Measurements from ENCODE around the gene C7.
"Not testable (repeated sequence)": the region's sequence is repeated elsewhere in the genome, so short reads cannot be mapped to it uniquely, and the experiment has no call there.

C7 gene

DNA sequence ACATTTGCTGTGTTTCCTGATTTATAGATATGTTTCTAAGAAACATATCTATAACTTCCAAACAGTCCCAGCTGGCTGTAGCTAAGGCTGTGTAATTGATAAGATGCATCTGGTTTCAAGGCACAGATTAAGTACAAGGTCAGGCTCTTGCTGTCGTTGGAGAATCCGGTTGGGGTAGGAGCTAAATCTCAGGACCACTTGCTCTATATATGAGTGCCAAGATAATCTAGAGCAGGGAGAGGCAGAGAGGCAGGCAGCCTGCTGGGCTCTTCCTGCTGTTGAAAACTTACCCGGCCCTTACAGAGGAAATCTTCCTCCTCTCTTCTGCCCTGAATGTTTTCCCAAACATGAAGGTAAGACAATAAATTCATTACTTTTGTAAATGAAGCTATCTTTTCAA is at the start of gene C7:
TSS of gene C7 (plus strand) at position 234 of the 400 bp plus-strand sequence. CDS start at position 348, 114 bp downstream.
- DNase-seq, result no peak

DNA sequence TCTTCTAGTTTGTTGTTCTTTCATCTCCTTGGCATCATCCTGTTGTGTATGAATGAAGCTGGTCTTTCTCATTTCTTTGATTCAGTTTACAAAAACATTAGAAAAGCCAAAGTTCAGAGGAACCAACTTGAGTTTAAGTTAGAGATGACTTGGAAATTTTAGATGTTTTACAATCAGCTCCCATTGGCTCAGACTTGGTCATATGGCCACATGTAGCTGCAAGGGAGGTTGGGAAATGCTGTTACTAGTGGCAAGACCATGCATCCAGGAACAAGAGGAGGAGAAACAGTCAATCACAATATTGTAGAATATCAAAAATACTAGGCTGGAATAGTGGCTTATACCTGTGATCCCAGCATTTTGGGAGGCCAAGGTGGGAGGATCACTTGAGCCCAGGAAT is 48.6 kb upstream of the C7 start:
- no peak for DNase-seq

DNA sequence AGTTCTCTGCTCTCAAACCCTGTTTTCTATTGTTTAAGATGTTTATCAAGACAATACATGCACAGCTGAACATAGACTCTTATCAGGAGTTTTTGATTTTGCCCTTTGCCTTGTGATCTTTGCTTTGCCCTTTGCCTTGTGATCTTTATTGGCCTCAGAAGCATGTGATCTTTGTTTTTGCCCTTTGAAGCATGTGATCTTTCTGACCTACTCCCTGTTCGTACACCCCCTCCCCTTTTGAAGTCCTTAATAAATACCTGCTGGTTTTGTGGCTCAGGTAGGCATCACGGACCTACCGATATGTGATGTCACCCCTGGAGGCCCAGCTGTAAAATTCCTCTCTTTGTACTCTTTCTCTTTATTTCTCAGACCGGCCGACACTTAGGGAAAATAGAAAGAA is 44.3 kb upstream of the C7 start:
- not testable (repeated sequence) for DNase-seq

DNA sequence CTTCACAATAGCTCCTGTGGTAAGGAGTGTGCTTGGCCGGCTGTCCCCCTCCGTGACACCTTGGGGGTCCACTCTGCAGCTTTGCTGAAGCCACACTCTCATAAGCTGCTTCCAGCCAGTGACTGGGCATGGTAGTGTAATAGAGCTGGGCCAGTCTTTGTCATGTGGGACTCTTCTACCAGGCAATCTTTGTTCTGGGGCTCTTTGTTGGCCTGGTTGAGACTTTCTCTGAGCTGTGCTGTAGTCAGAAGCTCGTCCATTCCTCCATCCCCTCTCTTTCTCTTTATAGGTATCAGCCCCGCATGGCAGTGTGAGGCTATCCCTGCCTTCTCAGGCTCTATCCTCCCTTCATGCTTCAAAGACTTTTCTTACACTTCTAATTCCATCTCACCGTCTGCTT is 42.5 kb upstream of the C7 start:
- no peak for DNase-seq

DNA sequence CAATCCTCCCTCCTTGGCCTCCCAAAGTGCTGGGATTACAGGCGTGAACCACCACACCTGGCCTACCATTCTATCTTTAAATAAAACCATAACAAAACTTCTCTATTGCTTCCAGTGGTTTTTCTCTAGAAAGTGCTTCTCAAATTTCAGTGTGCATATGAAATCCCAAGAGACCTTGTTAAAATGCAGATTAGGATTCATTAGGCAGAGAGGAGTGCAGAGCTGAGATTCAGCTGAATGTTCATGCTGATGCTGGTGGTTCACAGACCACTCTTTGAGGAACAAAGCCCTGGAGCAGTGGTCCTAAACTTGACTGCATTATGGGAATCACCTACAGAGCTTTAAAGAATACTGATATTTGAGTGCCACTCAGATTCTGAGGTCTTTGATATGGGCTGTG is 39.9 kb upstream of the C7 start:
- DNase-seq, result no peak

DNA sequence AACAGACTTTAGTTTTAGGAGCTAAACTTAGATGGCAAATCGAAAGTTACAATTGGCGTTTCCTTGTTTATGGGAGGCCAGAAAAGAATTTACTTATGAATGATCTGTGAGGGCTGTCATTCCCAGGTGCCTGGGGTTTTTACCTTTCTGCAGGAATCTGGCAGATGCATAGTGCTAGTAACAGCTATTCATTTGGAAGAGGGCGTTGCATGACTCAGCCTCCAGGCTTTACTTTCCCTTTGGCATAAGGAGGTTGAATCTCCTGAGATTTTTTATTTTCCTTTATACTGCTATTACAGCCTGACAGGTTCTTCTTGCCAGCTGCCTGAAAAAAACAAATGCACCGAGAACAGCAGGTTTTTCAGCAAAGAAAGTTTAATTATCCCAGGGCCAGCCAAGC is 38.1 kb upstream of the C7 start:
- DNase-seq, result no peak

DNA sequence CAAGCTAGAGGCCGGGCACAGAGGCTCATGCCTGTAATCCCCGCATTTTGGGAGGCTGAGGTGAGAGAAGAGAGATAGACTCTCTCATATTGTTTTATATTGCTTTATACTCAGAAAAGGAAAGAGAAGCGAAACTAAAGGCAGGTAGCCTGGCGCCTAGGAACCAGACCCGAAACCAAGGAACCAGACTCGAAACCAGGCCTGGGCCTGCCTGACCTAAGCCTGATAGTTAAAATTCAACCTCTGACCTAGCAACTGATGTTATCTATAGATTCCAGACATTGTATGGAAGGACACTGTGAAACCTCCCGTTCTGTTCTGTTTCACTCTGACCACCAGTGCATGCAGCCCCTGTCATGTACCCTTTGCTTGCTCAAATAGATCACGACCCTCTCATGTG is 37.0 kb upstream of the C7 start:
- not testable (repeated sequence) for DNase-seq

DNA sequence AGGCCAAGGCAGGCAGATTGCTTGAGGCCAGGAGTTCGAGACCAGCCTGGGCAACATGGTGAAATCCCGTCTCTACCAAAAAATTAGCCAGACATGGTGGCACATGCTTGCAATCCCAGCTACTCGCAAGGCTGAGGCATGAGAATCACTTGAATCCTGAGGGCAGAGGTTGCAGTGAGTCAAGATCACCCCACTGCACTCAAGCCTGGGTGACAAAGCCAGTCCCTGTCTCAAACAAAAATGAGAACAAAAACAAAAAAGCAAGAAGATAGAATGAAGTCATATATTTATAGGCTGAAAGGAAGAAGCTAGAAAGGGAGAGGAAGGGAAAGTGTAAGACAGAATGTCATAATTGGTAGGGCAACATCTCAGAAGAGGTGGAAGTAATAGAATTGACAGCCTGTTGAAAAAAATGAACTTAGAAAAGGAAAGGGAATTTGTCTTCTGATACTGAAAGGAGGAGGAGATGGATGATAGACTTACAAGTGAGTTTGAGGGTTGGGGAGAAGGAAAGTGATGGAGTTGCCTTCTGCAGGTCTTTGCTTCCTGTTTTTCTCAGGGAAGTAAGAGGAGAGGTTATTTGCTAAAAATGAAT is 35.9 kb upstream of the C7 start:
- no peak for DNase-seq

DNA sequence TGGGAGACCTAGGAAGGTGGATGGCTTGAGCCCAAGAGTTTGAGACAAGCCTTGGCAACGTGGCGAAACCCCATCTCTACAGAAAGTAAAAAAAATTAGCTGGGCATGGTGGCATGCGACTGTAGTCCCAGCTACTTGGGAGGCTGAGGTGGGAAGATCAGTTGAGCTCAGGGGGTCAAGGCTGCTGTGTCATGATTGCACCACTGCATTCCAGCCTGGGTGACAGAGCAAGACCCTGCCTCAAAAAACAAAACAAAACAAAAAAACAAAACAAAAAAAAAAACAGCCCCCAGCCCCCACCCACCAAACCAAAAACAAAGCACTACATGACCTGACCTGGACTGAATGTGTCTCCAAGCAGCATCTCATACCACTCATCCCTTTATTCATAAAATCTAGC is 33.3 kb upstream of the C7 start:
- DNase-seq, result no peak

DNA sequence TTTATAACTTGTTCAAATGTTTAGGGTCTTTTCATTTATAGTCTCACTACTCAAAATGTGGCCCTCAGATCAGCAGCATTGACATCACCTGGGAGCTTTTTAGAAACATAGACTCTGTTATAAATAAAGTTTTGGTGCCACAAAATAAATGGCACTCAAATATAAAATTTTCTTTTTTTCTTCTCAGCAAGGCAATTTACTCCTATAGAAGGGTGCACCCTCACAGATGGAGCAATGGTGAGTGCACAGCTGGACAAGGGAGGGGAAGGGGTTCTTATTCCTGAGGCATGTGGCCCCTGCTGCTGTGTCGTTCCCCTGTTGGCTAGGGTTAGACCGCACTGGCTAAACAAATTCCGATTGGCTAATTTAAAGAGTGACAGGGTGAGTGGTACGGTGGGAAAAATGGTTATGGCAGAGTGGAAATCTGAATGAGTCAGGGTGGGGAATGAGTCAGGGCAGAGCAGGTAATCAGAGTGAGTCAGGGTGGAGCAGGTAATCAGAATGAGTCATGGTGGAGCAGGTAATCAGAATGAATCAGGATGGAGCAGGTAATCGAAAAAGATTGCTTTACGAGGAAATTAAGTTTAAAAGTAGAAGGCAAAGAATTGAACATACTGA is 31.8 kb upstream of the C7 start:
- no peak for DNase-seq

DNA sequence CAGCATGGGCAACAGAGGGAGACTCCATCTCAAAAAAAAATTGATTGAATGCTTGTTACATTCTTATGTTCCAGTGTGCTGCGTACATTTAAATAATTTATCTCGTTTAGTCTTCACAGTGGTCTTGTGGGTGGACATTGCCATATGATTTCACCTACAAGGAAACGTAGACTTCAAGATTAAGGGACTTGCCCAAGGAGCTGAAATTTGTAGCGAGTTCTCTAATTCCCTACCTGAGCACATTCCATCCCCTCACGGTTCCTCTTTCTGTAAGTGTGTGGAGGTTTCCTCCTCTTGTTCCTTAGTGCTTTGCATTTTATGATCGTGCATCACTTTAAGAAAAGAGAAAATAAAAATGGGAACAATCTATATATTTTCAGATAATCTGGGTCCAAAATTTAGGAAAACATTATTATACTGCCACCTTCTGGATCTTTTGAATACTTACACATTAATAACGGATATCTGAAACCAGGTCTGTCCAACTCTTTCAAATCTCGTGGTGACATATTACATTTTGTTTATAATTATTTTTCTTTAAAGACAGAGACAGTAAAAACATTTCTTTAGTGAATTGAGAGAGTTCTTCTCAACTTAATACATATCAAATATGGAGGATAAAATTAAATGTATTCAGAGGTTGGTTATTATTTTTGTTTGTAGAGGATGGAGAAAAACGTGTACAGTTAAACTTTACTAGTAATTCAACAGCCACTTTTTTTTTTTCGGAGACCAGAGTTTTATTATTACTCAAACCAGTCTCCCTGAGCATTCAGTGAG is 29.9 kb upstream of the C7 start:
- DNase-seq, result no peak

DNA sequence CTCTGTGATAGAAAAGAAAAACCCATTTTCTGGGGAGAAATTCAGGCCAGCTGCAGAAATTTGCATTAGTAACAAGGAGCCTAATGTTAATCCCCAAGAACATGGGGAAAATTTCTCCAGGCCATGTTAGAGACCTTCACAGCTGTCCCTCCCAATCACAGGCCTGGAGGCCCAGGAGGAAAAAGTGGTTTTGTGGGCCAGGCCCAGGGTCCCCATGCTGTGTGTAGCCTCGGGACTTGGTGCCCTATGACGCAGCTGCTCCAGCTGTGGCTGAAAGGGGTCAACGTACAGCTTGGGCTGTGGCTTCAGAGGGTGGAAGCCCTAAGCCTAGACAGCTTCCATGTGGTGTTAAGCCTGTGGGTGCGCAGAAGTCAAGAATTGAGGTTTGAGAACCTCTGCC is 27.0 kb upstream of the C7 start:
- no peak for DNase-seq

DNA sequence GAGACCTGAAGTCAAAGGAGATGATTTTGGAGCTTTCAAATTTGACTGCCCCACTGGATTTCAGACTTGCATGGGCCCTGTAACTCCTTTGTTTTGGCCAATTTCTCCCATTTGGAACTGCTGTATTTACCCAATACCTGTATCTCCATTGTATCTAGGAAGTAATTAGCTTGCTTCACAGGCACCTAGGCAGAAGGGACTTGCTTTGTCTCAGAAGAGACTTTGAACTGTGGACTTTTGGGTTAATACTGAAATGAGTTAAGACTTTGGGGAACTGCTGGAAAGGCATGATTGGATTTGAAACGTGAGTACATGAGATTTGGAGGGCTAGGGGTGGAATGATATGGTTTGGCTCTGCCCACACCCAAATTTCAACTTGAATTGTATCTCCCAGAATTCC is 26.2 kb upstream of the C7 start:
- DNase-seq, result not testable (repeated sequence)

DNA sequence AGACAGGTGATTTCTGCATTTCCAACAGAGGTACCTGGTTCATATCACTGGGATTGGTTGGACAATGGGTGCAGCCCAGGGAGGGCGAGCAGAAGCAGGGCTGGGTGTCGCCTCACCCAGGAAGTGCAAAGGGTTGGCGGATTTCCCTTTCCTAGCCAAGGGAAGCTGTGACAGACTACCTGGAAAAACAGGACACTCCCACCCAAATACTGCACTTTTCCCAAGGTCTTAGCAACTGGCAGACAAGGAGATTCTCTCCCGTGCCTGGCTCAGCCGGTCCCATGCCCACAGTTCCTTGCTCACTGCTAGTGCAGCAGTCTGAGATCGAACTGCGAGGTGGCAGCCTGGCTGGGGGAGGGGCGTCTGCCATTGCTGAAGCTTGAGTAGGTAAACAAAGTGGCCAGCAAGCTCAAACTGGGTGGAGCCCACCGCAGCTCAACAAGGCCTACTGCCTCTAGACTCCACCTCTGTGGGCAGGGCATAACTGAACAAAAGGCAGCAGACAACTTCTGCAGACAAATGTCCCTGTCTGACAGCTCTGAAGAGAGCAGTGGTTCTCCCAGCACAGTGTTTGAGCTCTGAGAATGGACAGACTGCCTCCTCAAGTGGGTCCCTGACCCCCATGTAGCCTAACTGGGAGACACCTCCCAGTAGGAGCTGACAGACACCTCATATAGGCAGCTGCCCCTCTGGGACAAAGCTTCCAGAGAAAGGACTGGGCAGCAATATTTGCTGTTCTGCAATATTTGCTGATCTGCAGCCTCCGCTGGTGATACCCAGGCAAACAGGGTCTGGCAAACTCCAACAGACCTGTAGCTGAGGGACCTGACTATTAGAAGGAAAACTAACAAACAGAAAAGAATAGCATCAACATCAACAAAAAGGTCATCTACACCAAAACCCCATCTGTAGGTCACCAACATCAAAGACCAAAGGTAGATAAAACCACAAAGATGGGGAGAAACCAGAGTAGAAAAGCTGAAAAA is 13.6 kb upstream of the C7 start:
- DNase-seq, result not testable (repeated sequence)

DNA sequence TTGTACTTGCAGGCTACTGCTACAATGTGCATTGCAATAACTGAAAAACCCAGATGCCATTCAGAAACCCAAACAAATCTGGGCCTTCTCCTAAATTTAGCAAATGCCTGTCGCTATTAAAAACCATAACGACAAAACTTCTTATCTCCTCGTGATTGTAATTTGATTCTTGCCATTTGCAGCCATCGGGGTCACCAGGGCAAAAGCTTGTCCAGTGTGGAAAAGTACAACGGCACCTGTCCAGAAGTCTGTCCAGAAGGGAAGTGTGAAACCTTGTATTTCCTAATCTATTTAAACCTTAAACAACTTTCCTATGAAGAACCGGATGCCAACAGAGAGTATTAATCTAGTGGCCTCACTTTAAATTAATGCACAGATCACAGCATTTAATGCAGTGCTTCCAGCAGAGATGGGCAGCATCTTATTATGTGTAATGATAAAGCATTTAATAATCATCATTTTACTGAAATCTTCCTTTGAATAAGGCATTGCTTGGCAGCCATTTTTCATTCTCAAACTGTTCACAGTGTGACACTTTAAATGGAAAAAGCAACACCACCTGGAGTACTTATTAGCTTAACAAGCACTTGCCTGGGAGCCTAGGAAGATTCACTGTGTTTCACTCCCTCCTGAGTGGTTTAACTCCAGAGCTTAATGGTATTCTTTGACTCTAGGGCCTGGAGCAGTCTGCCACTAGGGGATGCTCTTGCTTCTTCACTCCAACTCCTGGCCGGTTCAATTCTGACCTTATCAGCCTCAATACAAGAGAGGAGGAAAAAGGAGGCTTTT is 4.9 kb upstream of the C7 start:
- no peak for DNase-seq

DNA sequence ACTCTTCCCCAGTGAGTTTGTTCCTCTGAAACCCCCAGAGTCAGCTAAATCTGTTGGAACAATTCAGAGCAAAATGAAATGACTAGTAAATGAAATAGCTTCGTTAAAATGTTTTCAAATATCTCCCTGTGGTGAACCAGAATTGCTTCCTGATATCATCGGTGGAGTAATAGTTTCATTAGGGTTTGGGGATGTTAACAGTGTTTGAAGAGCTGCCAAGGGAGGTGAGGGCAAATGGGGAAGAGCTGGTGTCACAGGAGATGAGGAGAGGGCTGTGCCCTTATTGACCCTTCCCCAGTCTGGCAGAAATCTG is 4.3 kb upstream of the C7 start:
- DNase-seq, result no peak

DNA sequence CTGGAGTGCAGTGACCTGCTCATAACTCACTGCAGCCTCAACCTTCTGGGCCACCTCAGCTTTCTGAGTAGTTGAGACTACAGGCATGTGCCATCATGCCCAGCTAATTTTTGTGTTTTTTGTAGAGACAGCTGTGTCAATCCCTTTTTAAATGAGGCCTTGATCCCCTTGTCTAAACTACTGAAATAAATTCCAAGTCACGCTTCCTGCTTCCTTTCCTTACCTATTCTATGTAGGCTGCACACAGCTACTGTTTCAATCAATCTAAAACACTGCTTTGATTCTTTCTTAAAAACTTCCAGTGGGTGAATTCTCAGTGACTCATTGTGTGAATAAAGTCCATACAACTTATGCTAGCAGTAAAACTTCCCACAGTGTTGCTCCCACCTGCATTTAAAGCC is 2.9 kb upstream of the C7 start:
- no peak for DNase-seq

DNA sequence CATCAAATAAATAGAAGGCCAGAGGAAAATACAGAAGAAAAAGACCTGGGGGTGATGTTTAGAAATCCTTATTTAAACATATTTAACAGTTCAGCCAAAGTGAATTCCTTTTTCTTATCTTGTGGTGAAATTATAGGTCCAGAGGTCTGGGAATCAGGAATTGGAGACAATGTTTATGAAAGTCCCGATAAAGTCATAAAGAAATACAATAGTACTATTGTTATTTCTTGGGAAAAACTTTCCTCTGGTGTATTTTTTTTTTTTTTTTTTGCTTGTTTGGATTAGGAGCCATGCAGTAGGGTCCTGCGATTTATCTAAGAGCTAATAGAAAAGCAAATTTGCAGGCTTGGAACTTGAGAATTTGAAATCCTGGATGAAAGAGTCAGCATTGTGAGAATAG is 426 bp downstream of the C7 start:
- DNase-seq, result no peak

DNA sequence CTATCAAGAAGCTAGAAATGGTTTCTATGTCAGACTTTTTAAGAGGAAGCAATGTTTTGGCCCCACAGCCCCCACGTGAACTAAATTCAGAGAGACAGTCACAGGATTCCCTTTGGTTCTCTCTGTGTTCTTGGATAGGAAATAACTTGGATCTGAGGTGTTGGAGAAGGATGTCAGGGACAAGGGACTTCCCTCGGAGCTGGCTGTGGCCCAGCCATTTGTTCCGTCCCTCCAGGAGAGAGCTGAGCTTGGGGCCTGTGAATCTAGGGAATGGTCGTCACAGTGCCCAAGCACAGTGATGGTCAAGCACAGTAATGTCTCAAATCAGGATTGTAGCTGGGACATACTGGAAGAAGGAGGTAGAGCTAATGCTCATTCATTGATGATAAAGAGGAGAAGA is 2.0 kb downstream of the C7 start:
- no peak for DNase-seq

DNA sequence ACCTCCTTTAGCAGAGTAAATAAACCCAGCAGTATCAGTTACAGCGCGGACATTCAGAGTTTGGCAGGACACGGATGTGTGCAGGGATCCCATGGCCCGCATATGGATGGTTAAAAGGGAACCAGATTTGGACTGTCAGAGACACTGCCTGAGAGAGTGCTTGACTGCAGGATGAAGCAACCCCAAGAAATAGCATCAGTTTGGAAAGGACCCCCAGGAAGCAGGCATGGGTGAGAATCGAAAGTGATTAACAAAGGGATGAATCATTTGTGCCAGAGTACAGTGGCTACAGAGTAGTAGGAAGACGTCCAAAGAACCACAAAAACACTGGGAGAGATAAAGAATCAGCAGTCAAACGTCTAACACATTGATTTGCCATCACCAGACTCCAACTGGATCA is 5.5 kb downstream of the C7 start:
- no peak for DNase-seq

DNA sequence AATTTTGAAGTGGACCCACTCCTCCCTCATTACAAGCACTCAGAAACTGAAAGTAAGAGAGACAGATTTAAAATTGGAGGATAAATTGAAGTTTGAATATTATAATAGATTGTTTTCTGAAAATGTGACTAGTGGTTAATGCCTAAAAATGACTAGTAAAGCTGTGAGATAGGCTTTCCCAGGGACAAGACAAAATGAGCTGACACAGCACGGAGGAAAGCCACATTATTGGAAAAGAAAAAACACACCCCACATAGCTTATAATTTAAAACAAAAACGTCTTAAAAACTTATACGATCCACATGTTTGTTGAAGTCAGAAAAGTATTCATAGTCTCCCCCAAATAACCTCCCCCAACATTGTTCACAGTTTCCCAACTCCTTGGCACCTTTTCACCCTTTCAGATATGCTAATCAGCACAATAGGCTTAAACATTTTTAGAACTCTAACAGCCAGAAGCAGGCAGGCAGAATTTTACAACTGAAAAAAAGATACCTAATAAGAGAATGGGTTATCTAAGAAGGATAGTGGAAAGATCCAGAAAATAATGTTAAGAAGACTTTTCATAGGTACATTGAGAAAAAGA is 6.1 kb downstream of the C7 start:
- DNase-seq, result no peak

DNA sequence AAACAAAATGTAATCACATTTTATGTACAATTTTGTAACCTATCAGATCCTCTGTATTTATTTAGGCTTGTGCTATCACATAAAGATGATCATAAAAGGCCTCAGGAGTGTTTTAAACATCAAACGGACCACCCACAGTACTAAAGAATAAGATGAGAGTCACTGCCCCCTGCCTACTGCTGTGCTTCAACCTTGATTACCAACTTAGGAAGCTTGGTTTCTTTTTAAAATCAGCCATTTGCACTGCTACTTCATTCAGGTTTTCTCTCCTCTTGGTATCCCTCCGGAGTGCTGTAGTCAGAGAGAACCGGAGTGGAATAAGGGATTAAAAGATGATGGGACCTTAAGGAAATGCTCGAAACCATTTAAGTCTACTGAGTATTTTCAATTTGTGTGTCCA is 6.9 kb downstream of the C7 start:
- no peak for DNase-seq

Data from NCI-H1048 (cell line).